PC-9 (cell line): ENCODE measurements around the gene GRAMD2B. TPM values are rescaled to one million over a fixed set of nuclear protein-coding genes. Genes with fewer than 3 reads are reported as not detected.
"Not testable (repeated sequence)": the region's sequence is repeated elsewhere in the genome, so short reads cannot be mapped to it uniquely, and the experiment has no call there.

Experiments used
- BruUV-seq: library from RNA; stranded (reverse); fragments of 400-500 nt; replicated peaks from 2 replicates; lab custom pipeline; 2021; lab: Mats Ljungman, UMichigan
- CTCF ChIA-PET: fragments of 300-600 bp; sonication (Branson Sonifier 250); formaldehyde crosslinking; loops from one replicate; lab custom pipeline; 2022; ENCODE audit warnings: antibody characterized with exemption; lab: Charles Lee
- POLR2A ChIA-PET: fragments of 300-600 bp; sonication (Branson Sonifier 250); formaldehyde crosslinking; loops from one replicate; lab custom pipeline; 2022; ENCODE audit warnings: antibody characterized with exemption; ENCODE audit not compliant: unreplicated experiment; lab: Charles Lee
- DNase-seq, 2 experiments: peaks; one replicate each; pipeline versions ENCODE4 v3.0.0 to v3.0.0-alpha.2; 2015 to 2022; ENCODE audit warnings: mixed read lengths in 1 of 2
- H2AFZ ChIP-seq: fragments of 200-600 bp; sonication (generic); 2 replicates; pipeline ENCODE4 v1.8.1; 2017; ENCODE audit warnings: antibody characterized with exemption
- H3F3A ChIP-seq: fragments of 200-600 bp; sonication (generic); 2 replicates; pipeline ENCODE4 v1.8.1; 2017; ENCODE audit warnings: antibody characterized with exemption, mild to moderate bottlenecking, low read depth; ENCODE audit not compliant: insufficient read depth
- H3K27ac ChIP-seq: fragments of 200-600 bp; sonication (generic); 2 replicates; pipeline ENCODE4 v1.6.1; 2016; ENCODE audit warnings: mixed run types
- H3K27me3 ChIP-seq: fragments of 200-600 bp; sonication (generic); 2 replicates; pipeline ENCODE4 v1.6.1; 2016; ENCODE audit warnings: low read depth, mixed run types; ENCODE audit not compliant: insufficient read depth
- H3K36me3 ChIP-seq: fragments of 200-600 bp; sonication (generic); 2 replicates; pipeline ENCODE4 v1.6.1; 2016; ENCODE audit warnings: low read depth, mixed run types
- H3K4me1 ChIP-seq: fragments of 200-600 bp; sonication (generic); replicated peaks from 2 replicates; pipeline ENCODE4 v1.6.1; 2016; ENCODE audit warnings: mixed run types; ENCODE audit not compliant: insufficient read depth
- H3K4me2 ChIP-seq: fragments of 200-600 bp; sonication (generic); 2 replicates; pipeline ENCODE4 v1.6.1; 2017; ENCODE audit warnings: mixed run types
- H3K4me3 ChIP-seq: fragments of 200-600 bp; sonication (generic); 2 replicates; pipeline ENCODE4 v1.6.1; 2016; ENCODE audit warnings: mixed run types
- H3K79me2 ChIP-seq: fragments of 200-600 bp; sonication (generic); 2 replicates; pipeline ENCODE4 v1.6.1; 2017; ENCODE audit warnings: low read depth, mixed run types
- H3K9me2 ChIP-seq: fragments of 200-600 bp; sonication (generic); 2 replicates; pipeline ENCODE4 v1.8.1; 2017; ENCODE audit warnings: mild to moderate bottlenecking; ENCODE audit not compliant: insufficient read depth
- H3K9me3 ChIP-seq: fragments of 200-600 bp; sonication (generic); 2 replicates; pipeline ENCODE4 v1.8.1; 2016; ENCODE audit warnings: low read depth; ENCODE audit not compliant: insufficient read depth
- H4K20me1 ChIP-seq: fragments of 200-600 bp; sonication (generic); 2 replicates; pipeline ENCODE4 v1.8.1; 2017; ENCODE audit not compliant: insufficient read depth
- CTCF ChIP-seq: fragments of 200-600 bp; sonication (generic); conservative IDR thresholded peaks from 2 replicates; pipeline ENCODE4 v1.6.1; 2017; ENCODE audit warnings: mixed run types, antibody characterized with exemption, mild to moderate bottlenecking, moderate library complexity
- EZH2 ChIP-seq: fragments of 200-600 bp; sonication (generic); IDR thresholded peaks from 2 replicates; pipeline ENCODE4 v1.8.0; 2017; ENCODE audit warnings: antibody characterized with exemption, low read depth
- intact Hi-C: fragments of 100-400 bp; cut with micrococcal nuclease; formaldehyde crosslinking; loops from one replicate; pipeline ENCODE4 v1.10.0; 2022; ENCODE audit not compliant: unreplicated experiment
- total RNA-seq: library from RNA; stranded (reverse); gene quantifications from 2 replicates; pipeline ENCODE4 v1.2.3, GENCODE V29; 2021

Gene GRAMD2B
- total RNA-seq, 1 experiment from 2014 or later: 10.0 TPM

- Histone ChIP-seq H3K9me3 (peaks cover 2% of the 10 kb centered on the region; the same call in 1 of the 2 replicates), H3K36me3 (no peaks in the 10 kb centered on the region), H3K27ac (no peak overlapping the region), H3K79me2 (no peaks in the 10 kb centered on the region), H3K4me2 (no peak overlapping the region), H4K20me1 (no peaks in the 10 kb centered on the region), H3K9me2 (no peaks in the 10 kb centered on the region), H2AFZ (no peak overlapping the region), H3K4me1 (no peaks in the 10 kb centered on the region), H3F3A (no peaks in the 10 kb centered on the region), H3K27me3 (no peaks in the 10 kb centered on the region), H3K4me3 (no peak overlapping the region)
- DNase-seq: no peak
- ChIA-PET POLR2A (no interaction called here), CTCF (no interaction called here)
- TF ChIP-seq EZH2 (no peak), CTCF (no peak)
- intact Hi-C loops: no loop called here
- BruUV-seq: no TSS peak
These were observed 28.9 kb upstream of the GRAMD2B start for GRCh38 chr5:126394211-126394788.

- H3K9me2 ChIP-seq: no peaks in the 10 kb centered on the region
- CTCF ChIA-PET: no interaction called here
- H3K27me3 ChIP-seq: no peaks in the 10 kb centered on the region
- H2AFZ ChIP-seq: no peak overlapping the region
- H4K20me1 ChIP-seq: no peaks in the 10 kb centered on the region
- POLR2A ChIA-PET: no interaction called here
- no peak overlapping the region for H3K27ac ChIP-seq
- TF ChIP-seq CTCF (no peak), EZH2 (no peak)
- H3K4me3 ChIP-seq: no peak overlapping the region
- no TSS peak for BruUV-seq
- no peaks in the 10 kb centered on the region for H3K79me2 ChIP-seq
- no peaks in the 10 kb centered on the region for H3K4me1 ChIP-seq
- no peaks in the 10 kb centered on the region for H3K36me3 ChIP-seq
- no peak for DNase-seq
- peaks cover 8% of the 10 kb centered on the region; the same call in 1 of the 2 replicates for H3K9me3 ChIP-seq
- H3K4me2 ChIP-seq: no peak overlapping the region
- no peaks in the 10 kb centered on the region for H3F3A ChIP-seq
- intact Hi-C loops: no loop called here
These were observed 28.0 kb upstream of the GRAMD2B start for GRCh38 chr5:126395198-126395597.

DNA sequence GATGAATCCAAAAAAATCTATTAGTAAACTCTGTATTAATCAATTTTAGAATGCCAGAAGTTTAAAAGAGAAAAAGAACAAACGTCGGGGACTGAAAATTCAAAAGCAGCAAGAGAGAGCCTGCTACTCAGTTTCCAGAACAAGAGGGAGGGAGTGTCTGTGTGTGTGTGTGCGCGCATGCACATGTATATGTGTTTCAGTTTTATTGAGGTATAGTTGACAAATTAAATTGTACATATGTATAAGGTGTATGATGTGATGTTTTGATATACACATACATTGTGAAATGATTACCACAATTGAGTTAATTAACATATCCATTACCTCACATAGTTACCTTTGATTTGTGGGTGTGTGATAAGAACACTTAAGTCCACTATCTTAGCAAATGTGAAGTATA is 27.6 kb upstream of the GRAMD2B start:
- no peaks in the 10 kb centered on the region for H3K36me3 ChIP-seq
- no TSS peak for BruUV-seq
- POLR2A ChIA-PET: no interaction called here
- CTCF ChIA-PET: no interaction called here
- no peak overlapping the region for H3K4me3 ChIP-seq
- DNase-seq: no peak
- H4K20me1 ChIP-seq: no peaks in the 10 kb centered on the region
- no peak overlapping the region for H2AFZ ChIP-seq
- no peaks in the 10 kb centered on the region for H3K27me3 ChIP-seq
- no peaks in the 10 kb centered on the region for H3K4me1 ChIP-seq
- H3K79me2 ChIP-seq: no peaks in the 10 kb centered on the region
- no peaks in the 10 kb centered on the region for H3F3A ChIP-seq
- H3K4me2 ChIP-seq: no peak overlapping the region
- peaks cover 13% of the 10 kb centered on the region; the same call in 1 of the 2 replicates for H3K9me3 ChIP-seq
- H3K27ac ChIP-seq: no peak overlapping the region
- intact Hi-C loops: no loop called here
- H3K9me2 ChIP-seq: no peaks in the 10 kb centered on the region
- TF ChIP-seq CTCF (no peak), EZH2 (no peak)

DNA sequence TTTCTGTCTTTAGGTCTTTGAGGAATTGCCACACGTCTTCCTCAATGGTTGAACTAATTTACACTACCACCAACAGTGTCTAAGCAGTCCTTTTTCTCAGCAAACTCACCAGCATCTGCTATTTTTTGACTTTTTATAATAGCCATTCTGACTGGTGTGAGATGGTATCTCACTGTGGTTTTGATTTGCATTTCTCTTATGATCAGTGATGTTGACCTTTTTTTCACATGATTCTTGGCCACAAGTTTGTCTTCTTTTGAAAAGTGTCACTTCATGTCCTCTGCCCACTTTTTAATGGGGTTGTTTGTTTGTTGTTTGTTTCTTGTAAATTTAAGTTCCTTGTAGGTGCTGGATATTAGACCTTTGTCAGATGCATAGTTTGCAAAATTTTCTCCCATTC is 26.5 kb upstream of the GRAMD2B start:
- H3K4me1 ChIP-seq, H3K27me3 ChIP-seq, intact Hi-C loops, H3F3A ChIP-seq, H2AFZ ChIP-seq, H3K9me2 ChIP-seq, DNase-seq, H3K79me2 ChIP-seq, H4K20me1 ChIP-seq, POLR2A ChIA-PET, BruUV-seq, H3K27ac ChIP-seq, H3K4me3 ChIP-seq, CTCF ChIA-PET, H3K4me2 ChIP-seq, H3K36me3 ChIP-seq: not testable (repeated sequence)
- H3K9me3 ChIP-seq: peaks cover 18% of the 10 kb centered on the region; the same call in 1 of the 2 replicates
